GM13976 (cell line): ENCODE results near the gene VTI1A.

Source experiments
- DNase-seq: peaks from one replicate; pipeline ENCODE4 v3.0.0; 2012; ENCODE audit warnings: low spot score
- in situ Hi-C: fragments of 300-500 bp; cut with MboI; formaldehyde crosslinking; loops from one replicate; pipeline ENCODE4 v1.12.0; 2022; ENCODE audit warnings: low sequenced_read_pairs, mixed read lengths, inconsistent platforms; ENCODE audit not compliant: unreplicated experiment
- TF ChIP-seq, protein P1 (sequence below): IDR thresholded peaks from 2 replicates; pipeline ENCODE4 v1.5.1; 2012; ENCODE audit warnings: borderline replicate concordance, mild to moderate bottlenecking; ENCODE audit not compliant: insufficient read depth; ENCODE audit errors: extremely low read depth, missing control alignments, control extremely low read depth

VTI1A gene

DNA sequence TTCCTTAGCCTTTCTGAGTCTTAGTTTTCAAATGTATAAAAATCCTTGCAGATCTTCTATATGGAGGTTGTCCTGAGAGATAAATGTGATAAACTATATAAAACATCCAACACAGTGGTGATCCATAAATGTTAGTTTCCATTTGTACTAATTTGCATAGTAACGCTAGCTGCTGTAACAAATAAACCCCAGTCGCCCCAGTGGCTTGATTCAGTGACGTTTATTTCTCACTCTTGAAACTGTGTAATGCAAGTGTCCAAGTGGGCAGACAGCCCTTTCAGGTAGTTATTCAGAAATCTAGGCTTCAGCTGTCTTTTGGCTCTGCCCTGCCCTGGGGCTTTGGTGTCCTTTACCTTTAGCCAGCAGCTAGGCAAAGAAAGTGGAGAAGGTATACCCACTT, 106.3 kb downstream of the VTI1A start:
- in situ Hi-C loops, result no loop called here
- no peak for DNase-seq
- TF ChIP-seq, protein P1, sequence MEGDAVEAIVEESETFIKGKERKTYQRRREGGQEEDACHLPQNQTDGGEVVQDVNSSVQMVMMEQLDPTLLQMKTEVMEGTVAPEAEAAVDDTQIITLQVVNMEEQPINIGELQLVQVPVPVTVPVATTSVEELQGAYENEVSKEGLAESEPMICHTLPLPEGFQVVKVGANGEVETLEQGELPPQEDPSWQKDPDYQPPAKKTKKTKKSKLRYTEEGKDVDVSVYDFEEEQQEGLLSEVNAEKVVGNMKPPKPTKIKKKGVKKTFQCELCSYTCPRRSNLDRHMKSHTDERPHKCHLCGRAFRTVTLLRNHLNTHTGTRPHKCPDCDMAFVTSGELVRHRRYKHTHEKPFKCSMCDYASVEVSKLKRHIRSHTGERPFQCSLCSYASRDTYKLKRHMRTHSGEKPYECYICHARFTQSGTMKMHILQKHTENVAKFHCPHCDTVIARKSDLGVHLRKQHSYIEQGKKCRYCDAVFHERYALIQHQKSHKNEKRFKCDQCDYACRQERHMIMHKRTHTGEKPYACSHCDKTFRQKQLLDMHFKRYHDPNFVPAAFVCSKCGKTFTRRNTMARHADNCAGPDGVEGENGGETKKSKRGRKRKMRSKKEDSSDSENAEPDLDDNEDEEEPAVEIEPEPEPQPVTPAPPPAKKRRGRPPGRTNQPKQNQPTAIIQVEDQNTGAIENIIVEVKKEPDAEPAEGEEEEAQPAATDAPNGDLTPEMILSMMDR, result no peak

DNA sequence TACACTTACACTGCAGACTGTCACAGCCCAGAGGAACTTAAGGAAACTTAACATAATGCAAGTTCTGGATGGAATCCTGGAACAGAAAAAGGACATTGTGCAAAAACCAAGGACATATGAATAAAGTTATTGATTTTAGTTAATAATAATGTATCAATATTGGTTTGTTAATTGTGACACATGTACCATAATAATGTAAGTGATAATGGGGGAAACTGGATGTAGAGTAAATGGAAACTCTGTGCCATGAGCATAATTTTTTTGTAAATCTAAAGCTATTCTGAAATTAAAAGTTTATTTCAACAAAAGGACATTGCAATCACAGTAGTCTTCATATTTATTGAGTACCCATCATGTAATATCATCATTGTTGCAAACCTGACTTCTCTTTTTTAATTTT, 107.2 kb downstream of the VTI1A start:
- DNase-seq, result no peak
- TF ChIP-seq, protein P1, result no peak
- in situ Hi-C loops, result no loop called here

DNA sequence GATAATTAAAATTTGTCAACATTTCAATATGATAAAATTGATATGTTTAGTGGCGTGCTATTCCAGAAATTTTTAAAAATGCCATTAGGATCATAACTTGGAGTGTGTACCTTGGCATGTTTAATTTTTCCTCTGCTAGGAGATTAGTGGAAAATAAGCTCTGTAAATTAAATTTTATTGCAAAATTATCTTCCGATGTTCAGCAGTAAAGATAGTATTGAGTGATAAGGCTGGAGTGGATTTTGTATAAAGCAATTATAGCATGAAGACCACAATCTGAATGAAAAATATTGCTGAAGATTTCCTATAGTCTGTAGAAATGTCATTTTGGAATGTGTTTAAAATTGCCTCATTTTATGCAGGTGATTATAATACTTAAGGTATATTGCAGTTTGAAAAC, 110.2 kb downstream of the VTI1A start:
- TF ChIP-seq, protein P1, result no peak
- in situ Hi-C loops, result no loop called here
- no peak for DNase-seq

DNA sequence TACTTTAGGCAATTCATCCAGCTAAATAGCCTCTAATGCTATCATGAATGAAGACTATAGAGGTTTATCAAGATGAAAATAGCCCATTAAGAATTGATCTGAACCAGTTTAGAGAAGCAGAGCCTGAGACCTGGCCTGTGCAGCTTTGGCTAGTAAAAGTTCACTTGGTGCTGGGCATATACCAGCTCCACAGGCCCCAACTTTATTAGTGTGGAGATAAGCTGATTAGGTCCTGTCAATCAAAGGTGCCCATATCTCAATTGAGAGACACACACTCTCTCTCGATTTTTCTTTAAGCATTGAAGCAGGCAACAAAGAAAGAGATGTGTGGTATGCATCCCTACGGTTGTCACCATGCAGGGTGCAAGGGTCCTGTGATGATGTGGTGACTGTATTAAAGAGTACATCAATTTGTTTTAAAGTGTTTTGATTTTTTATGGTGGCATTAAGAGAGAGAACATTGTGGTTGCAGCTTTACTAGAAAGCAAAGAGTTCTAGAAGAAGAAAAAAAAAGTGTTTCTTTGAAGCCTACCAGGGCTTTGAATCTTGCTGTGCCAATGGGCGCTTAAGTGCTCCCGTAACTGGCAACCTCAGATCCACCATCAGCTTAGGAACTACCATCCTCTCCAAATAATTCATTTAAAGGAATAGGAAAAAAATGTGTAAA, 111.6 kb downstream of the VTI1A start:
- in situ Hi-C loops, result no loop called here
- DNase-seq, result no peak
- TF ChIP-seq, protein P1, result no peak

DNA sequence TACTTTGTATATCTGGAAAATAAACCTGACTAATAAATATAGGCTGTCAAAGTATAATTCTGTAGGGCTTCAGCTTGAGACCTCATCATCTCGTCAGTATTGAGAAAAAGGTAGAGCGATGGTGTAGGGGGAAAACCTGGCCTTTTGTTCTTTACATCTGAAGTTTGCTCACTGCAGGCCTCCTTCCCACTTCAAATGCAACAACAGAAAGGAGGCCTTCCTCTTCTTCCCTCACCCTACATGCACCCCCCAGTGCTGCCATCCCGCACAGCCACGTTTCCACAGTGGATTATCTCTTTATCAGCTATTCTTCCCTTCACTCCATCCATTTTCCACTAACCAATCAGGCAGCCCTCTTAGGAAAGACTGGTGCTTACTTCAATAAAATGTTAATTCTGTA, 112.3 kb downstream of the VTI1A start:
- in situ Hi-C loops, result no loop called here
- DNase-seq, result no peak
- TF ChIP-seq, protein P1, result no peak

DNA sequence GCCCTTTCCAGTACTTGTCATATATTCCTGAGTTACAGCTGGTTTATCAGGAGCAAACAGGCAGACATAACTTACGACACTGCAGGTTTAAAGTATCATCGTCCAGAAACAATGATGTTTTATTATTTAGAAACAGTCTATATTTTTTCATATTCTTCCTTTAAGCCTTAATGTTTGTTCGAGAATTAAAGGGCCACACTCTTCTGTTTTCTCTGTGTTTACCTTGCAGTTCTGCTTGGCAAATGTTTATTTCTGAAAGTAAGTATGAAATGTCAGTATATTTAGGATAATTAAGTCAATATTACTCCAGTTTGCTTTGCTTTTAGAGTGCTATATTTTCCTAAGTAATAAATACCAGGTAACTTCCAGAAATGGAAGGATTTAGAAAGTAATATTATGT, 115.1 kb downstream of the VTI1A start:
- in situ Hi-C loops, result no loop called here
- DNase-seq, result no peak
- TF ChIP-seq, protein P1, result no peak
